Measurements from ENCODE around the gene RPS6KB2. TPM values are rescaled to one million over a fixed set of nuclear protein-coding genes. Genes with fewer than 3 reads are reported as not detected.
A peak's percentile ranks its signal among the peaks of the same experiment; 100 is the strongest.

The RPS6KB2 gene
- total and polyA plus RNA-seq, 12 donors = 36.6 to 111 (median 50.0) TPM

- peaks cover 25 to 44% of the 10 kb centered on the region in 2 donors for H3K4me1 ChIP-seq (replicated peaks in 1 of 2)
- H3K9me3 ChIP-seq (replicated peaks in 1 of 3) = no peaks in the 10 kb centered on the region
- intact Hi-C loops (cut with DNase I) = no loop called here
- no peak overlapping the region for H3K4me3 ChIP-seq
- DNase-seq = peak in 4 of 7 donors; percentile 27 to 70 (median 43)
- peak overlapping the region in 2 of 5 donors; percentile 51 to 98 for H3K27ac ChIP-seq
- no peak for TF ChIP-seq CTCF (IDR thresholded peaks at IDR 0.05)
- TF ChIP-seq POLR2A (IDR thresholded peaks at IDR 0.05) = no peak
- H3K27me3 ChIP-seq = no peaks in the 10 kb centered on the region
- WGBS, 4 donors = 64 to 80% (median 77%) methylated on average over 2 to 5 of the region's 5 CpGs
- no peaks in the 10 kb centered on the region for H3K36me3 ChIP-seq (replicated peaks in 1 of 2)
These were observed 38.1 kb downstream of the RPS6KB2 start for GRCh38 chr11:67466367-67466766.

DNA sequence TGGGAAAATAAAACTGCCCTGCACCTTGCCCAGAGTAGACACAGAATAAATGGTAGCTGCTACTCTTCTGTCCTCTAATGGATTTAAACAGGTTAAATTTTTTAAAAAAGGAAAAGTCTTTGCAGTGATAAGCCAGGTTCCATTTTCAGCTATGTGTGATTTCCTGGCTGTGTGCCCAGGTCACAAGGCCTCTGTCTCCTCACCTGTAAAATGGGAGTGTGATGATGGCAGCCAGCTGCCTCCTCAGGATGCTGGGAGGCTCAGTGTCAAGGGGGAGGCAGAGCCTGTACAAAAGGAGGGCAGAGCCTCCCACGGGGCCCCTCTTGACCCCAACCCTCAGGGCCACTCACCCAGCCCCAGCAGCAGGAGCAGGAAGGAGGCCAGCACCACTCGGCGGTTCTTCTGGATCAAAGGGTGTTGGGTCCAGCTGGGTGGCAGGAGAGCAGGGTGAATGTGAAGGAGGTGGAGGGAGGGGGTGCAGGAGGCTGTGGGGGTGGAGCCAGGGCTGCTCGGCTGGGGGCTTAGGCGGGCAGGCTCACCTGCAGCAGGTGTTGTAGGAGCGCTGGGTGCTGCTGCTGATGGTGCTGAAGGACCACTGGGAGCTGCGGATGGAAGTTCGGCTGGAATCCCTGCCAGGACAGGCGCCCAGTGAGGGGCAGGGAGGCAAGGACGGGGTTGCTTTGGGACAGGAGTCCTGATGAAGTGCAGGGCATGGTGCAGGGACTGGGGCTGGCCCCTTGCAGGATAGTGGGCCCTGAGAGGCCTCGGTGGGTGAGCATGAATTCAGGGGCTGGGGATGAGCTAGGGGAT, 38.9 kb downstream of the RPS6KB2 start:
- Histone ChIP-seq H3K27ac (peak overlapping the region in 2 of 5 donors; percentile 33 to 98), H3K36me3 (replicated peaks in 1 of 2) (no peaks in the 10 kb centered on the region), H3K9me3 (replicated peaks in 1 of 3) (no peaks in the 10 kb centered on the region), H3K27me3 (no peaks in the 10 kb centered on the region), H3K4me1 (replicated peaks in 1 of 2) (peaks cover 25 to 44% of the 10 kb centered on the region in 2 donors), H3K4me3 (no peak overlapping the region)
- WGBS, 4 donors = 72 to 80% (median 77%) methylated on average over 9 to 11 of the region's 11 CpGs
- TF ChIP-seq POLR2A (IDR thresholded peaks at IDR 0.05) = no peak
- no peak for TF ChIP-seq CTCF (IDR thresholded peaks at IDR 0.05)
- intact Hi-C loops (cut with DNase I) = no loop called here
- DNase-seq = peak in 1 of 7 donors; percentile 28

DNA sequence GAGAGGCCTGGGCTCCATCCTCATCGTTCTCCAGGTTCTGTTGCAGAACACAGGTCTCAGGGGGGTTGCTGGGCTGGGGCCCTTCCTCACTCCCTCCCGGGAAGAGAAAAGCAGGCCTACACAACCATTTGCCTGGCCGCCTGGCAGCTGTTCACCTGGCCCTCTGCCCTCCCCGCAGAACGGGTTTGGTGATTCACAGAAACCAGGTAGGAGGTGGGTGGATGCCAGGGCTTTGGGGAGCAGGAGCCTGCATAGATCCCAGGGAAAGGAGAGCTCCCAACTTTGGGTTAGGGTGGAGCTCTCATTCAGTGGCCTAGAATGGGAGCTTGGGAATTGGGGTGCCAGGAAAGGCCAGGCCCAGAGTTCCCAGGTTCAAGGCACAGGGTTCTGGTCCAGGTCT, 39.8 kb downstream of the RPS6KB2 start:
- WGBS, 4 donors = 20 to 32% (median 23%) methylated on average over 2 to 5 of the region's 5 CpGs
- TF ChIP-seq CTCF (IDR thresholded peaks at IDR 0.05) (no peak), POLR2A (IDR thresholded peaks at IDR 0.05) (no peak)
- H3K27me3 ChIP-seq = no peaks in the 10 kb centered on the region
- H3K4me3 ChIP-seq = peak overlapping the region in 2 of 4 donors; percentile 16 to 71
- peak in 6 of 7 donors; percentile 60 to 82 (median 66) for DNase-seq
- no peaks in the 10 kb centered on the region for H3K36me3 ChIP-seq (replicated peaks in 1 of 2)
- intact Hi-C loops (cut with DNase I) = no loop called here
- no peaks in the 10 kb centered on the region for H3K9me3 ChIP-seq (replicated peaks in 1 of 3)
- H3K4me1 ChIP-seq (replicated peaks in 1 of 2) = peaks cover 25 to 44% of the 10 kb centered on the region in 2 donors
- peak overlapping the region in 4 of 5 donors; percentile 52 to 92 (median 84) for H3K27ac ChIP-seq

GRCh38 chr11:67468456-67468758, 40.1 kb downstream of the RPS6KB2 start:
- intact Hi-C loops (cut with DNase I) = no loop called here
- peak overlapping the region; percentile 16 to 84 (median 61) for H3K4me3 ChIP-seq
- WGBS, 4 donors = 2 to 10% (median 6%) methylated on average over 3 to 6 of the region's 6 CpGs
- H3K27me3 ChIP-seq = no peaks in the 10 kb centered on the region
- peaks cover 23 to 43% of the 10 kb centered on the region in 2 donors for H3K4me1 ChIP-seq (replicated peaks in 1 of 2)
- no peaks in the 10 kb centered on the region for H3K9me3 ChIP-seq (replicated peaks in 1 of 3)
- H3K36me3 ChIP-seq (replicated peaks in 1 of 2) = no peaks in the 10 kb centered on the region
- peak overlapping the region; percentile 52 to 92 (median 84) for H3K27ac ChIP-seq
- TF ChIP-seq CTCF (IDR thresholded peaks at IDR 0.05) (no peak), POLR2A (IDR thresholded peaks at IDR 0.05) (no peak)
- DNase-seq = no peak
